Stomach (tissue), 4 donors: ENCODE results near the gene RYR1.

Source experiments
- CTCF ChIP-seq, 7 experiments: fragments of 450-650 bp in 4 of 7; fragments of 200-600 bp in 3 of 7; sonication (generic) in 3 of 7; IDR thresholded peaks; one replicate each; pipeline ENCODE4 v1.5.1; 2016 to 2019; ENCODE audit warnings: antibody characterized with exemption in 7 of 7, control low read depth in 2 of 7, mild to moderate bottlenecking in 1 of 7
- EP300 ChIP-seq: sonication (generic); formaldehyde crosslinking; IDR thresholded peaks from one replicate; pipeline ENCODE4 v1.6.1; 2017; ENCODE audit warnings: antibody characterized with exemption
- POLR2A ChIP-seq, 4 donors: fragments of 450-650 bp; IDR thresholded peaks; one replicate each; pipeline ENCODE4 v1.6.1; 2016; ENCODE audit warnings: antibody characterized with exemption in 4 of 4, control low read depth in 2 of 4, mild to moderate bottlenecking in 1 of 4, moderate library complexity in 1 of 4
- POLR2AphosphoS5 ChIP-seq, 3 donors: sonication (generic); formaldehyde crosslinking; IDR thresholded peaks; one replicate each; pipeline ENCODE4 v1.6.1; 2016; ENCODE audit warnings: antibody characterized with exemption in 3 of 3

GRCh38 chr19:38404858-38405257 lies 28.6 kb upstream of the RYR1 start:
- TF ChIP-seq CTCF (IDR thresholded peaks at IDR 0.05) (no peak), POLR2AphosphoS5 (IDR thresholded peaks at IDR 0.05) (no peak), EP300 (no peak), POLR2A (IDR thresholded peaks at IDR 0.05) (no peak)
